Right lobe of liver (tissue), 4 donors: ENCODE results near the gene PPP1R26.
"Not testable (repeated sequence)": the region's sequence is repeated elsewhere in the genome, so short reads cannot be mapped to it uniquely, and the experiment has no call there.

Source experiments
- POLR2A ChIP-seq: fragments of 450-650 bp; IDR thresholded peaks from one replicate; pipeline ENCODE4 v1.6.1; 2017; ENCODE audit warnings: antibody characterized with exemption, mild to moderate bottlenecking
- TF ChIP-seq, protein P1 (sequence below), 4 donors: fragments of 200-600 bp in 3 of 4; fragments of 450-650 bp in 1 of 4; IDR thresholded peaks; one replicate each; pipeline versions ENCODE4 v1.5.1 to v1.8.0; 2016 to 2022; ENCODE audit warnings: antibody characterized with exemption in 4 of 4, mild to moderate bottlenecking in 2 of 4
- donor health status: DM: no; HTN: no; CAD: no.
- donor health status: DM: no; HTN: no; CAD: no.
- donor health status: DM: no; HTN: yes; CAD: no.

DNA sequence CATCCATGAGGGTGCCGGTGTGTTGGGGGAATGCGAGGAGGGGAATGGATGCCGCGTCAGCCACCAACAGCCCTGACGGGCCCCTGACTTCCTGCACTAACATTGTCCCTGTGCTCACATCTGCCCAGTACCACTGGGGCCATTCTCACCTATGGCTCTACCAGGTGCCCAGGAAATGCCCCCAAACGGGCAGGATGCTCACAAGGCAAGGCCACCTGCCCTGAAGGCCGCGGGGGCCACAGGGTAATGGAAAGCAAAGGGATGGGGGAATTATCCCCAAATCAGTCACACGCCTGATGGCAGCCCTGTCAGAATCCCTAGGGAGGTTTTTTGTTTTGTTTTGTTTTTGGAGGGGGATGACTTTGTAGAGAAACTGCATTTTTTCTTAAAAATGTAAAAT is 34.3 kb downstream of the PPP1R26 start:
- TF ChIP-seq, protein P1, sequence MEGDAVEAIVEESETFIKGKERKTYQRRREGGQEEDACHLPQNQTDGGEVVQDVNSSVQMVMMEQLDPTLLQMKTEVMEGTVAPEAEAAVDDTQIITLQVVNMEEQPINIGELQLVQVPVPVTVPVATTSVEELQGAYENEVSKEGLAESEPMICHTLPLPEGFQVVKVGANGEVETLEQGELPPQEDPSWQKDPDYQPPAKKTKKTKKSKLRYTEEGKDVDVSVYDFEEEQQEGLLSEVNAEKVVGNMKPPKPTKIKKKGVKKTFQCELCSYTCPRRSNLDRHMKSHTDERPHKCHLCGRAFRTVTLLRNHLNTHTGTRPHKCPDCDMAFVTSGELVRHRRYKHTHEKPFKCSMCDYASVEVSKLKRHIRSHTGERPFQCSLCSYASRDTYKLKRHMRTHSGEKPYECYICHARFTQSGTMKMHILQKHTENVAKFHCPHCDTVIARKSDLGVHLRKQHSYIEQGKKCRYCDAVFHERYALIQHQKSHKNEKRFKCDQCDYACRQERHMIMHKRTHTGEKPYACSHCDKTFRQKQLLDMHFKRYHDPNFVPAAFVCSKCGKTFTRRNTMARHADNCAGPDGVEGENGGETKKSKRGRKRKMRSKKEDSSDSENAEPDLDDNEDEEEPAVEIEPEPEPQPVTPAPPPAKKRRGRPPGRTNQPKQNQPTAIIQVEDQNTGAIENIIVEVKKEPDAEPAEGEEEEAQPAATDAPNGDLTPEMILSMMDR (IDR thresholded peaks at IDR 0.05): not testable (repeated sequence)
- not testable (repeated sequence) for TF ChIP-seq POLR2A
